Measurements from ENCODE around the gene ZNF670. TPM values are rescaled to one million over a fixed set of nuclear protein-coding genes. Genes with fewer than 3 reads are reported as not detected.

ZNF670 gene
- total RNA-seq, 1 experiment from 2014 or later: 2.5 TPM

DNA sequence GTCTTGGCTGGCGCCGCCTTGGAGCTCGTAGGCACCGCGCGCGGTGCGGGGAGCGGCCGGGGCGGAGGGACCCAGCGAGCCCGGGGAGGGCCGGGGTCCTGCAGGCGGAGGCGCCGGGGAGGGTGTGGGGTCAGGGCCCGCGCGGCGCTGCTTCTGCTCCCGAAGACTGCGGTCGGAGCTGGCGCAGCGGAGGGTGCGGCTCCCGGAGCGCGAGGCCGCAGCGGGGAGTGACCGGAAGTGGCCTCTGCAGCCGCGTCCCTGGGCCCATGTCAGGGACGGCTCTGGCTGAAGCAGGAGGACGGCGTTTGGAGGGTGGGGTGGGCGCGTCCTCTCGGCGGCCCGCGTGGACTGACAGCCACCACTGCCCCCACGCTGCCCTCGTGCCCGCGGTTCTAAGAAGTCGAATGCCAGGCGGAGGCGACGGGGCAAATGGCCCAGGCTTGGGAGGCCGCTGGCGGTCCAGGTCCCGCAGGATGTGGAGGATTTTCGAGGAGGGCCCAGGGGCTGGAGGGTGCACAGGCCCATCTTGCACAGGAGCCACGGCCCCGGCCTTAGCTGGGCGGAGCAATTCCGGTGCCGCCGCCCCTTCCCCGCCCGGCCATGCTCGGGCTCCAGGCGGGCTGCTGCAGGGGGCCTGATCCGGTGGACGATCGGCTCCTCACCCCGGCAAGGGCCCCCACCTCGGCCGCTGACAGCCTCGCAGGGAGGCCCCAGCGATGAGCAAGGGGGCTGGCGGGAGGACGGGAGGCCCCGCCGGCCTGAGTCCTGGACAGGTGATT is 33.3 kb upstream of the ZNF670 start:
- CTCF ChIA-PET: interaction anchor here (0.6 kb wide), 1 partner anchor 180 kb away, joined by 4 read pairs; no protein-coding TSS in a partner anchor
- Histone ChIP-seq H3K4me2 (peak overlapping the region; percentile 60), H3K9me2 (ENCODE audit: insufficient read depth) (no peaks in the 10 kb centered on the region), H3K27ac (no peak overlapping the region), H3K4me1 (replicated peaks; ENCODE audit: insufficient read depth) (no peaks in the 10 kb centered on the region), H2AFZ (no peak overlapping the region), H3K27me3 (ENCODE audit: insufficient read depth, low read depth) (peaks cover 8% of the 10 kb centered on the region; the same call in 1 of the 2 replicates), H3F3A (ENCODE audit: insufficient read depth, low read depth) (no peaks in the 10 kb centered on the region), H3K36me3 (ENCODE audit: low read depth) (no peaks in the 10 kb centered on the region), H3K79me2 (ENCODE audit: low read depth) (no peaks in the 10 kb centered on the region), H3K9me3 (ENCODE audit: insufficient read depth, low read depth) (no peaks in the 10 kb centered on the region), H3K4me3 (no peak overlapping the region; the same call in 1 of the 2 replicates), H4K20me1 (ENCODE audit: insufficient read depth) (no peaks in the 10 kb centered on the region)
- intact Hi-C loops (cut with micrococcal nuclease; ENCODE audit: unreplicated experiment): no loop called here
- BruUV-seq (replicated peaks): no TSS peak
- peak in 1 of 2 experiments; percentile 59 for DNase-seq
- POLR2A ChIA-PET (ENCODE audit: unreplicated experiment): no interaction called here
- TF ChIP-seq, protein P1, sequence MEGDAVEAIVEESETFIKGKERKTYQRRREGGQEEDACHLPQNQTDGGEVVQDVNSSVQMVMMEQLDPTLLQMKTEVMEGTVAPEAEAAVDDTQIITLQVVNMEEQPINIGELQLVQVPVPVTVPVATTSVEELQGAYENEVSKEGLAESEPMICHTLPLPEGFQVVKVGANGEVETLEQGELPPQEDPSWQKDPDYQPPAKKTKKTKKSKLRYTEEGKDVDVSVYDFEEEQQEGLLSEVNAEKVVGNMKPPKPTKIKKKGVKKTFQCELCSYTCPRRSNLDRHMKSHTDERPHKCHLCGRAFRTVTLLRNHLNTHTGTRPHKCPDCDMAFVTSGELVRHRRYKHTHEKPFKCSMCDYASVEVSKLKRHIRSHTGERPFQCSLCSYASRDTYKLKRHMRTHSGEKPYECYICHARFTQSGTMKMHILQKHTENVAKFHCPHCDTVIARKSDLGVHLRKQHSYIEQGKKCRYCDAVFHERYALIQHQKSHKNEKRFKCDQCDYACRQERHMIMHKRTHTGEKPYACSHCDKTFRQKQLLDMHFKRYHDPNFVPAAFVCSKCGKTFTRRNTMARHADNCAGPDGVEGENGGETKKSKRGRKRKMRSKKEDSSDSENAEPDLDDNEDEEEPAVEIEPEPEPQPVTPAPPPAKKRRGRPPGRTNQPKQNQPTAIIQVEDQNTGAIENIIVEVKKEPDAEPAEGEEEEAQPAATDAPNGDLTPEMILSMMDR (conservative IDR thresholded peaks at IDR 0.05): no peak
- TF ChIP-seq EZH2 (IDR thresholded peaks at IDR 0.05; ENCODE audit: low read depth): no peak

DNA sequence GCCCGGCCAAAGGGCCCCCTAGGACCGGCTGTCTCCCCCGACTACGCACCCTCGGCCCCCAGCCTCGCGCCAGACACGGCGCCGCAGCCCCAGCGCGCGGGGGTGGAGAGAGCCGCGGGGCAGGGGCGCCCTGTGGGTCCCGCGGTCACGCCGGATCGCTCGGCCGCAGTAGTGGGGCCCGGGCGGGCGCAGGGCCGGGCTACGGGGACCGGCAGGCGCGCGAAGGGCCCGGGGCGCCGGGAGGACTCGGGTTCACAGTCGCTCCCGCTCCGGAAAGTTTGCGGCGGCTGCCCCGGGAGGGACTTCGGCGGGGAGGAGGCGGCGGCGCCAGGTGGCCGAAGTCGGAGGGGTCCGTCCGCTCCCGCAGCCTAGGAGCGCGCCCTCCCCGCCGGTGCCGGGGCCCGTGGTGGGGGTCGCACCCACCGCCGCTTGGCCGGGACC is 32.7 kb upstream of the ZNF670 start:
- Histone ChIP-seq H3K27ac (no peak overlapping the region), H3K36me3 (ENCODE audit: low read depth) (no peaks in the 10 kb centered on the region), H3K4me1 (replicated peaks; ENCODE audit: insufficient read depth) (no peaks in the 10 kb centered on the region), H4K20me1 (ENCODE audit: insufficient read depth) (no peaks in the 10 kb centered on the region), H3K9me3 (ENCODE audit: insufficient read depth, low read depth) (no peaks in the 10 kb centered on the region), H3K79me2 (ENCODE audit: low read depth) (no peaks in the 10 kb centered on the region), H3F3A (ENCODE audit: insufficient read depth, low read depth) (no peaks in the 10 kb centered on the region), H3K4me3 (no peak overlapping the region), H3K27me3 (ENCODE audit: insufficient read depth, low read depth) (peaks cover 8% of the 10 kb centered on the region; the same call in 1 of the 2 replicates), H3K4me2 (no peak overlapping the region), H3K9me2 (ENCODE audit: insufficient read depth) (no peaks in the 10 kb centered on the region), H2AFZ (no peak overlapping the region)
- TF ChIP-seq, protein P1 (conservative IDR thresholded peaks at IDR 0.05): no peak
- intact Hi-C loops (cut with micrococcal nuclease; ENCODE audit: unreplicated experiment): no loop called here
- CTCF ChIA-PET: interaction anchor here (0.6 kb wide), 1 partner anchor 179 kb away, joined by 4 read pairs; no protein-coding TSS in a partner anchor
- POLR2A ChIA-PET (ENCODE audit: unreplicated experiment): no interaction called here
- BruUV-seq (replicated peaks): no TSS peak
- DNase-seq: no peak

DNA sequence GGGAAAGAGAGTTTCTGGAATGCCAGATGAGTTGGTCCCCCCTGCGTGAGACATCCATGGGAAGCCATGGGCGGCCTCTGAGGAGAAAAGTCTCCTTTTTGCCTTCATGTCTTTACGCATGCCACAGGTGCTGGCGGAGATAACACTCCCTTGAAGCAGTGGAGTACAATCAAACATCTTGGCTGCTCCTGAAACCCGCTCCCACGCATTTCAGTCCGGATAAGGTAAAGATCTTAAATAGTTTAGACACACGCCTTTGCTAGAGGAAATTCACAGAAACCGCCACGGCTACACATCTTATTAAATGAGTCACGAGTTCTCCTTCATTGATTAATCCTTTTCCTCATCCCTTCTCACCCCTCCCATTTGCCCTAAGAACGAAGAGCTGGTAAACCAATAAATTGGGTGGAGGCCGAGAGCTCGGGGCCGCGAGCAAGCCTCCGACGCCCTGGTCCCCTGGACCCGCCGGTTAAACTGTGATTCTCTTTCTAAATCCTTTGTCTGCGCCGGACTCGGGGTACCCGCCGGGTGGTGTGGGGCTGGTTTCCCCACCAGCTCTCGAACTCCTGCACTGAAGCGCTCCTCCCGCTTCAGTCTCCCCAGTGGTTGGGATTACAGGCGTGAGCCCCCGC is 32.1 kb upstream of the ZNF670 start:
- Histone ChIP-seq H3K79me2 (ENCODE audit: low read depth) (no peaks in the 10 kb centered on the region), H4K20me1 (ENCODE audit: insufficient read depth) (no peaks in the 10 kb centered on the region), H3K9me3 (ENCODE audit: insufficient read depth, low read depth) (no peaks in the 10 kb centered on the region), H2AFZ (no peak overlapping the region), H3K27ac (no peak overlapping the region), H3K4me3 (no peak overlapping the region), H3K4me1 (replicated peaks; ENCODE audit: insufficient read depth) (no peaks in the 10 kb centered on the region), H3K36me3 (ENCODE audit: low read depth) (no peaks in the 10 kb centered on the region), H3K4me2 (no peak overlapping the region), H3F3A (ENCODE audit: insufficient read depth, low read depth) (no peaks in the 10 kb centered on the region), H3K9me2 (ENCODE audit: insufficient read depth) (no peaks in the 10 kb centered on the region), H3K27me3 (ENCODE audit: insufficient read depth, low read depth) (peaks cover 8% of the 10 kb centered on the region; the same call in 1 of the 2 replicates)
- intact Hi-C loops (cut with micrococcal nuclease; ENCODE audit: unreplicated experiment): no loop called here
- no peak for TF ChIP-seq EZH2 (IDR thresholded peaks at IDR 0.05; ENCODE audit: low read depth)
- TF ChIP-seq, protein P1 (conservative IDR thresholded peaks at IDR 0.05): no peak
- ChIA-PET POLR2A (ENCODE audit: unreplicated experiment) (no interaction called here), CTCF (interaction anchor here (0.6 kb wide), 1 partner anchor 179 kb away, joined by 4 read pairs; no protein-coding TSS in a partner anchor)
- BruUV-seq (replicated peaks): no TSS peak
- no peak for DNase-seq
